ENCODE measurements around the gene MDFIC2. TPM values are rescaled to one million over a fixed set of nuclear protein-coding genes. Genes with fewer than 3 reads are reported as not detected.

Gene MDFIC2
- total and polyA plus RNA-seq, 2 donors (not counting 3 experiments of a cell fraction or from before 2014, with no cell fraction given) = not detected

DNA sequence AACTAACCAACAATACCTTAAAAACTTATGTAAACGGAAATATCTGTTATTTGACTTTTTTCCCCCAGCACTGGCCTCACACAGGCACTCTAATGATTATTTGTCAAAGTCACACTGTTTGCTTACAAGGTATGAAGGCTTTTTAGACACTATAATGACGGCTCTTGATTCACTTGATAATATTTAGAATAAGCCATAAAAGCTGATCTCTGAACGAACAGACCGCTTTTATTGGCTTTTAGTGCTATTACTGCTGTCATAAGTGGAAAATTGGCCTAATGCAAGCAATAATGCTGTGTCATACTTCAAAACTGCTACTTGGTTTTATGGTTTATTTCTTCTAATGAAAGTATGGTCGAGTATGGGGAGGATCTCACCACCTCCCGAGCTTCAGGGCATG, 35.1 kb downstream of the MDFIC2 start:
- FAIRE-seq = no peak

More for the DNA sequence above, 35.1 kb downstream of the MDFIC2 start:
- intact Hi-C loops (cut with micrococcal nuclease) (no loop called here), dilution Hi-C loops (cut with MboI; ENCODE audit: extremely low pct_ligation_motif_present, low sequenced_read_pairs) (no loop called here)
- no peak for DNase-seq (ENCODE audit: low read depth, low spot score)
- no peaks in the 10 kb centered on the region for H3K9me1 ChIP-seq (replicated peaks; ENCODE audit: control insufficient read depth, extremely low read depth, insufficient read depth, low read length)
- H3K9me3 ChIP-seq (replicated peaks; ENCODE audit: control insufficient read depth, insufficient read depth, low read length) = no peaks in the 10 kb centered on the region
- no peak overlapping the region for H3K4me3 ChIP-seq (replicated peaks in 1 of 3; ENCODE audit: insufficient read depth in 1 of 3, low read depth in 1 of 3, low read length in 3 of 3)
- POLR2A ChIA-PET = no interaction called here
- H3K4me1 ChIP-seq (ENCODE audit: control insufficient read depth, extremely low read depth, insufficient read depth, low read length) = no peaks in the 10 kb centered on the region
- TF ChIP-seq, protein P1, sequence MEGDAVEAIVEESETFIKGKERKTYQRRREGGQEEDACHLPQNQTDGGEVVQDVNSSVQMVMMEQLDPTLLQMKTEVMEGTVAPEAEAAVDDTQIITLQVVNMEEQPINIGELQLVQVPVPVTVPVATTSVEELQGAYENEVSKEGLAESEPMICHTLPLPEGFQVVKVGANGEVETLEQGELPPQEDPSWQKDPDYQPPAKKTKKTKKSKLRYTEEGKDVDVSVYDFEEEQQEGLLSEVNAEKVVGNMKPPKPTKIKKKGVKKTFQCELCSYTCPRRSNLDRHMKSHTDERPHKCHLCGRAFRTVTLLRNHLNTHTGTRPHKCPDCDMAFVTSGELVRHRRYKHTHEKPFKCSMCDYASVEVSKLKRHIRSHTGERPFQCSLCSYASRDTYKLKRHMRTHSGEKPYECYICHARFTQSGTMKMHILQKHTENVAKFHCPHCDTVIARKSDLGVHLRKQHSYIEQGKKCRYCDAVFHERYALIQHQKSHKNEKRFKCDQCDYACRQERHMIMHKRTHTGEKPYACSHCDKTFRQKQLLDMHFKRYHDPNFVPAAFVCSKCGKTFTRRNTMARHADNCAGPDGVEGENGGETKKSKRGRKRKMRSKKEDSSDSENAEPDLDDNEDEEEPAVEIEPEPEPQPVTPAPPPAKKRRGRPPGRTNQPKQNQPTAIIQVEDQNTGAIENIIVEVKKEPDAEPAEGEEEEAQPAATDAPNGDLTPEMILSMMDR (IDR thresholded peaks at IDR 0.05; ENCODE audit: extremely low read depth in 1 of 2, insufficient read depth in 1 of 2, low read depth in 1 of 2, low read length in 2 of 2) = no peak
- TF ChIP-seq GATA2 (IDR thresholded peaks at IDR 0.05; ENCODE audit: insufficient read depth, insufficient read length, low read depth, low read length) (no peak), POLR2A (IDR thresholded peaks at IDR 0.05; ENCODE audit: low read depth, low read length) (no peak), EZH2 (IDR thresholded peaks at IDR 0.05; ENCODE audit: borderline replicate concordance, low read depth, low read length, severe bottlenecking) (no peak), JUN (IDR thresholded peaks at IDR 0.05; ENCODE audit: borderline replicate concordance, insufficient read depth, insufficient read length, low read depth) (no peak), MYC (IDR thresholded peaks at IDR 0.05; ENCODE audit: low read depth, low read length) (no peak), MAX (IDR thresholded peaks at IDR 0.05; ENCODE audit: insufficient read depth, insufficient read length) (no peak), POLR2AphosphoS5 (IDR thresholded peaks at IDR 0.05; ENCODE audit: insufficient read depth, low read depth, low read length) (no peak), FOS (IDR thresholded peaks at IDR 0.05; ENCODE audit: borderline replicate concordance, insufficient read depth, low read length) (no peak)
- no TSS peak for BruUV-seq (replicated peaks)
- no peak overlapping the region for H2AFZ ChIP-seq (ENCODE audit: low read depth, low read length)
- H3K79me2 ChIP-seq (ENCODE audit: control insufficient read depth, insufficient read depth, low read length) = no peaks in the 10 kb centered on the region
- CTCF ChIA-PET = no interaction called here
- H3K36me3 ChIP-seq (ENCODE audit: control insufficient read depth in 2 of 2, extremely low read depth in 1 of 2, insufficient read depth in 2 of 2, low read length in 2 of 2) = no peaks in the 10 kb centered on the region
- H3K27ac ChIP-seq (ENCODE audit: insufficient read depth, low read depth, low read length) = no peak overlapping the region
- H4K20me1 ChIP-seq (replicated peaks; ENCODE audit: control insufficient read depth, extremely low read depth, insufficient read depth, low read length) = no peaks in the 10 kb centered on the region
- no peak overlapping the region for H3K4me2 ChIP-seq (ENCODE audit: insufficient read depth, low read length)
- H3K27me3 ChIP-seq (ENCODE audit: control insufficient read depth in 2 of 2, insufficient read depth in 2 of 2, low read length in 2 of 2) = no peaks in the 10 kb centered on the region
- H3K9ac ChIP-seq (replicated peaks; ENCODE audit: extremely low read depth, insufficient read depth, low read length) = no peak overlapping the region
